HL-60 (cell line): Measurements from ENCODE around the gene PIWIL4.

Experiments used
- CTCF ChIP-seq: IDR thresholded peaks from one replicate; pipeline ENCODE4 v1.5.1; 2011; ENCODE audit warnings: low read length, control low read depth, inconsistent platforms; ENCODE audit not compliant: insufficient read depth
- POLR2AphosphoS5 ChIP-seq: IDR thresholded peaks from 2 replicates; pipeline ENCODE4 v1.6.1; 2012; ENCODE audit warnings: low read depth

GRCh38 chr11:94539420-94539819, 27.7 kb upstream of the PIWIL4 start:
- no peak for TF ChIP-seq CTCF
- TF ChIP-seq POLR2AphosphoS5 = no peak
